Measurements from ENCODE around the gene E2F6.
"Not testable (repeated sequence)": the region's sequence is repeated elsewhere in the genome, so short reads cannot be mapped to it uniquely, and the experiment has no call there.

The E2F6 gene

GRCh38 chr2:11405599-11406266, 60.2 kb downstream of the E2F6 start:
- no peaks in the 10 kb centered on the region for H3K9me3 ChIP-seq (ENCODE audit: control insufficient read depth, low read length)
- no peak overlapping the region for H3K27ac ChIP-seq (ENCODE audit: low read depth, low read length, severe bottlenecking)
- no peak overlapping the region for H3K4me3 ChIP-seq (ENCODE audit: extremely low read depth, insufficient read depth, low read length, poor library complexity, severe bottlenecking)
- WGBS, 2 experiments (ENCODE audit: insufficient coverage in 2 of 2) = 94 to 95% methylated on average over 2 to 4 of the region's 5 CpGs
- H3K4me1 ChIP-seq (ENCODE audit: control insufficient read depth, insufficient read depth, low read length, poor library complexity, severe bottlenecking) = peaks cover 16% of the 10 kb centered on the region
- no peaks in the 10 kb centered on the region for H3K36me3 ChIP-seq (ENCODE audit: control insufficient read depth, insufficient read depth, low read length)

DNA sequence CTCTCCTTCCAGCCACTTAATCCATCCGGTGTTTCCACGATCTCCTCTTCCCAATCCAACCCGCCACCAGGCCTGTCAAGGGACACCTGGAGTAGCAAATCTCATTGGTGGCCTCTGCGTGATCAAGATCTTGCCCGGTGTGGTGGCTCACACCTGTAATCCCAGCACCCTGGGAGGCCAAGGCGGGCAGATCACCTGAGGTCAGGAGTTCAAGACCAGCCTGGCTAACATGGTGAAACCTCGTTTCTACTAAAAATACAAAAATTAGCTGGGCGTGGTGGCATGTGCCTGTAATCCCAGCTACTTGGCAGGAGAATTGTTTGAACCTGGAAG, 60.9 kb downstream of the E2F6 start:
- H3K36me3 ChIP-seq (ENCODE audit: control insufficient read depth, insufficient read depth, low read length); H3K9me3 ChIP-seq (ENCODE audit: control insufficient read depth, low read length); H3K4me3 ChIP-seq (ENCODE audit: extremely low read depth, insufficient read depth, low read length, poor library complexity, severe bottlenecking); H3K27ac ChIP-seq (ENCODE audit: low read depth, low read length, severe bottlenecking): not testable (repeated sequence)
- H3K4me1 ChIP-seq (ENCODE audit: control insufficient read depth, insufficient read depth, low read length, poor library complexity, severe bottlenecking) = peaks cover 13% of the 10 kb centered on the region
- WGBS, 2 experiments (ENCODE audit: insufficient coverage in 2 of 2) = 94% methylated on average over 6 to 7 of the region's 8 CpGs

DNA sequence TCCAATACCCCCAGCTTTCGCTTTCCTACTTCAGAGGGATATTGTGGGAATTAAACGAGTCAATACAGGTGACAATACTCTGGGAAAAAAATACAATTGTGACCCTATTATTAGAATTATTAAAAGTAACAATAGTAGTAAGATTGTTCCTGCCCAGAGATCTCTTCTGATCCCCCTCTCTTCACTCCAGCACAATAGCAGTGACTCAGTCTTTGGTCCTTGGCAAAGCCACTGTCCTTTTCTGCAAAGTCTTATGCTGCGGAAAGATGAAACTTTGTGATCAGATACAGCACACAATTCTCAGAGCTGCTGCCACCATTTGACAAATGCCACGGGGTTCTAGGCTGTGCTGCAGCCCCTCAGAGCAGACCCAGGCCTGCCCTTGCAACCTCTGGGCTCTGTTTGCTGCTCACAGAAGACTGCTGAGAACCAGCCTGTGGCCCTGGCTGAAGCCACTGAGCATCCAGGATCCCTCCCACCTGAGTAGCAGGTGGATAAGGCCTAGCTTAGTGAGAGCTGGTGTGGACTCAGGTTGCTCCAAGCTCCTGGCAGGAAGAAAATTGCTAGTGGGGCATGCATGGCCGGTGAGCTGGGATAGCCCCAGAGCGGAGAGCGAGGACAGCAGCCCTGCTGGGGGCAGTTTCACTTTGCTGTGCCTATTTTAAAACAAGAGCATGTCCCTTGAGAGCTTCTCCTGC, 61.4 kb downstream of the E2F6 start:
- Histone ChIP-seq H3K4me1 (ENCODE audit: control insufficient read depth, insufficient read depth, low read length, poor library complexity, severe bottlenecking) (peaks cover 11% of the 10 kb centered on the region), H3K36me3 (ENCODE audit: control insufficient read depth, insufficient read depth, low read length) (no peaks in the 10 kb centered on the region), H3K27ac (ENCODE audit: low read depth, low read length, severe bottlenecking) (no peak overlapping the region), H3K4me3 (ENCODE audit: extremely low read depth, insufficient read depth, low read length, poor library complexity, severe bottlenecking) (no peak overlapping the region), H3K9me3 (ENCODE audit: control insufficient read depth, low read length) (no peaks in the 10 kb centered on the region)
- 95 to 97% methylated on average over 5 of the region's 7 CpGs for WGBS, 2 experiments (ENCODE audit: insufficient coverage in 2 of 2)

GRCh38 chr2:11402436-11402835, 63.5 kb downstream of the E2F6 start:
- WGBS, 2 experiments (ENCODE audit: insufficient coverage in 2 of 2) = 100% methylated on average over 1 of the region's 9 CpGs
- H3K4me1 ChIP-seq (ENCODE audit: control insufficient read depth, insufficient read depth, low read length, poor library complexity, severe bottlenecking) = peaks cover 11% of the 10 kb centered on the region
- H3K27ac ChIP-seq (ENCODE audit: low read depth, low read length, severe bottlenecking) = no peak overlapping the region
- no peaks in the 10 kb centered on the region for H3K9me3 ChIP-seq (ENCODE audit: control insufficient read depth, low read length)
- H3K4me3 ChIP-seq (ENCODE audit: extremely low read depth, insufficient read depth, low read length, poor library complexity, severe bottlenecking) = no peak overlapping the region
- no peaks in the 10 kb centered on the region for H3K36me3 ChIP-seq (ENCODE audit: control insufficient read depth, insufficient read depth, low read length)

- WGBS, 2 experiments (ENCODE audit: insufficient coverage in 2 of 2) = 90 to 100% methylated on average over 3 to 4 of the region's 7 CpGs
- no peak overlapping the region for H3K27ac ChIP-seq (ENCODE audit: low read depth, low read length, severe bottlenecking)
- H3K36me3 ChIP-seq (ENCODE audit: control insufficient read depth, insufficient read depth, low read length) = no peaks in the 10 kb centered on the region
Observed at GRCh38 chr2:11399438-11399762, 66.6 kb downstream of the E2F6 start.

DNA sequence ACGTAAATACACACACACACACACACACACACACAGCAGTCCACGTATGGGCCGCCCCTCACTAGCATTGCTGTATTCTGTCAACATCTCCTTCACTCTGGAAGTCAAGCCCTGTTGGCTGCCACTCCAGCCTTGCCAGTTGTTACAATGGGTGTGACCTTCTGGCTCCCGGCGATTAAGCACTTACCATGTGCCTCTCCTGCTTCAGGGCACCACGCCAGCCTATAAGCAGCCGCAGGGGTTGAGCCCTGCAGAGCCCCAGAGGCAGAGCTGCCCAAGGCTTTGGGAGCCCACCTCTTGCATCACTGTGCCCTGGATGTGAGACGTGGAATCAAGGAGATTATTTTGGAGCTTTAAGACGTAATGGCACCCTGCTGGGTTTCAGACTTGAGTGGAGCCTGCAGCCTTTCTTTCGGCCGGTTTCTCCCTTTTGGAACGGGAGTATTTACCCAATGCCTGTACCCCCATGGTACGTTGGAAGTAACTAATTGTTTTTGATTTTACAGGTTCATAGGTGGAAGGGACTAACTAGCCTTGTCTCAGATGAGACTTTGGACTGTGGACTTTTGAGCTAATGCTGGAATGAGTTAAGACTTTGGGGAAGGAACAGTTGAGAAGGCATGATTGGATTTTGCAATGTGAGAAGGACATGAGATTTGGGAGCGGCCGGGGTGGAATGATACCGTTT, 67.1 kb downstream of the E2F6 start:
- Histone ChIP-seq H3K4me3 (ENCODE audit: extremely low read depth, insufficient read depth, low read length, poor library complexity, severe bottlenecking) (no peak overlapping the region), H3K4me1 (ENCODE audit: control insufficient read depth, insufficient read depth, low read length, poor library complexity, severe bottlenecking) (peaks cover 18% of the 10 kb centered on the region)
- WGBS, 2 experiments (ENCODE audit: insufficient coverage in 2 of 2) = 89 to 93% methylated on average over 10 to 15 of the region's 16 CpGs

More at GRCh38 chr2:11399438-11399762, 66.6 kb downstream of the E2F6 start:
- Histone ChIP-seq H3K4me3 (ENCODE audit: extremely low read depth, insufficient read depth, low read length, poor library complexity, severe bottlenecking) (no peak overlapping the region), H3K4me1 (ENCODE audit: control insufficient read depth, insufficient read depth, low read length, poor library complexity, severe bottlenecking) (peaks cover 19% of the 10 kb centered on the region), H3K9me3 (ENCODE audit: control insufficient read depth, low read length) (no peaks in the 10 kb centered on the region)

DNA sequence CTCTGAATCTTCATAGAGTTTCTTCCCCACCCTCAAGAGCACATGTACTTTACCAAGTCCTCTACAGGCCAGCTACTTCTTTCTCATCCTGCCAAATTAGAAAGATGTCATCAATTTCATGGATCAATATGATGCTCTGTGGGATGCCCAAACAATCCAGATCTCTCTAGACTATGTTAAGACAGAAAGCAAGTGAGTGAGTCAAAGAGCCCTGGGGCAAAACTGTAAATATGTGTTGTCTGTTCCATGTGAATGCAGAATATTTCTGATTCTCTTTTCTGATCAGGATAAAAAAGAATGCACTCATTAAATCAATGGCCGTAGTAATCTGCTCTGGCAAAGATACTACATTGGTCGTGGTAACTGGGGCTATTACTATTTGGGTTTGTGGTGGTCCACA, 68.4 kb downstream of the E2F6 start:
- H3K4me1 ChIP-seq (ENCODE audit: control insufficient read depth, insufficient read depth, low read length, poor library complexity, severe bottlenecking) = peaks cover 17% of the 10 kb centered on the region
- H3K27ac ChIP-seq (ENCODE audit: low read depth, low read length, severe bottlenecking) = no peak overlapping the region
- no peaks in the 10 kb centered on the region for H3K36me3 ChIP-seq (ENCODE audit: control insufficient read depth, insufficient read depth, low read length)
- 93 to 100% methylated on average over 1 to 2 of the region's 2 CpGs for WGBS, 2 experiments (ENCODE audit: insufficient coverage in 2 of 2)
- no peaks in the 10 kb centered on the region for H3K9me3 ChIP-seq (ENCODE audit: control insufficient read depth, low read length)
- H3K4me3 ChIP-seq (ENCODE audit: extremely low read depth, insufficient read depth, low read length, poor library complexity, severe bottlenecking) = no peak overlapping the region

More for the DNA sequence above, 67.1 kb downstream of the E2F6 start:
- no peaks in the 10 kb centered on the region for H3K9me3 ChIP-seq (ENCODE audit: control insufficient read depth, low read length)
- no peaks in the 10 kb centered on the region for H3K36me3 ChIP-seq (ENCODE audit: control insufficient read depth, insufficient read depth, low read length)
- no peak overlapping the region for H3K27ac ChIP-seq (ENCODE audit: low read depth, low read length, severe bottlenecking)

DNA sequence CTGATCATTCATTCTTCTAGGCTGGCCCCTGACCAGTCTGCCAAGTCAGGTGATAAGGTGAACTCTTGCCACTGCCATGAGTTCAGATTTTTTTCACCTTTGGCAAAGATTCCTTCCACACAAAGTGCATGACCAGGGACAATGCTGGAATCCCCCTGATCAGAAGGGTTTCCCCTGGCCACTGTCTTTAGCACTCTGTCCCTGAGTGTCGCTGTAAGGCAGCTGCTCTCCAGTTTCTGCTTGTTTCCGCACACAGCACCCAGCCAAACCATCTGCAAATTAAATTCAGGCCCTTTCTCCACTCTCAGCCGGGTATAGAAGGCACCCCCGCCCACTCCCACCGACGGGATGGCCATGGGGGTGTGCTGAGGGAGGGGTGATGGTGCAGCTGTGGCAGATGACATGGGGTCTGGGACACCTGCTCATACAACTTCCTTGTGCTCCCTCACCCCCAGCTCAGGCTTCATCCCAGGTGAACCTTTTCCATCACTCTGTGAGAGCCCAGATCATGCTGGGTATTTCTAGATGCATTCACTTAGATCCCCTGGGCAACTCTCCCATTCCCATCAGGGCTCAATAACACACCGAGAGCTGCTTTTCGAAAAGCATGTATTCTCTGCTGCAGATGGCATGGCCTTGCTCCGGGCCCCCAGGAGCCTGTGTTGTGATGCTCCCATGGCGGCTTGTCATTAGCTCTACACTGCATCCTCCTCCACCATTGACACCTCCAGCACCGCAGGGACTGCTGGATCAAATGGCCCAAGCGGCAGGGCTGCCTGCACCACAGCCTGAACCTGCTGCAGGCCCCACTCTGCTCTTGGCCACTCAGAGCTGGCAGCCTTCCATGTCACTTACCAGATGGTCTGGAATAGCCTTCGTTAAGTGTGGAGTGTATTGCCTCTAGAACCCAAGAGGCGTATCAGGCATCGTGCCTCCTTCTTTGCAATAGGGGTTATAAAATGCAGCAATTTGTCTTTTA, 69.2 kb downstream of the E2F6 start:
- Histone ChIP-seq H3K9me3 (ENCODE audit: control insufficient read depth, low read length) (no peaks in the 10 kb centered on the region), H3K4me3 (ENCODE audit: extremely low read depth, insufficient read depth, low read length, poor library complexity, severe bottlenecking) (no peak overlapping the region), H3K4me1 (ENCODE audit: control insufficient read depth, insufficient read depth, low read length, poor library complexity, severe bottlenecking) (peaks cover 22% of the 10 kb centered on the region), H3K27ac (ENCODE audit: low read depth, low read length, severe bottlenecking) (no peak overlapping the region), H3K36me3 (ENCODE audit: control insufficient read depth, insufficient read depth, low read length) (no peaks in the 10 kb centered on the region)
- WGBS, 2 experiments (ENCODE audit: insufficient coverage in 2 of 2) = 92 to 93% methylated on average over 7 of the region's 15 CpGs

- no peaks in the 10 kb centered on the region for H3K36me3 ChIP-seq (ENCODE audit: control insufficient read depth, insufficient read depth, low read length)
- no peaks in the 10 kb centered on the region for H3K9me3 ChIP-seq (ENCODE audit: control insufficient read depth, low read length)
- 95 to 98% methylated on average over 6 to 8 of the region's 8 CpGs for WGBS, 2 experiments (ENCODE audit: insufficient coverage in 2 of 2)
- peaks cover 26% of the 10 kb centered on the region for H3K4me1 ChIP-seq (ENCODE audit: control insufficient read depth, insufficient read depth, low read length, poor library complexity, severe bottlenecking)
- no peak overlapping the region for H3K27ac ChIP-seq (ENCODE audit: low read depth, low read length, severe bottlenecking)
- H3K4me3 ChIP-seq (ENCODE audit: extremely low read depth, insufficient read depth, low read length, poor library complexity, severe bottlenecking) = no peak overlapping the region
Observed at GRCh38 chr2:11396021-11396420, 69.9 kb downstream of the E2F6 start.

GRCh38 chr2:11395389-11395788, 70.6 kb downstream of the E2F6 start:
- WGBS, 2 experiments (ENCODE audit: insufficient coverage in 2 of 2) = 77 to 83% methylated on average over 8 to 10 of the region's 11 CpGs
- Histone ChIP-seq H3K4me3 (ENCODE audit: extremely low read depth, insufficient read depth, low read length, poor library complexity, severe bottlenecking) (no peak overlapping the region), H3K4me1 (ENCODE audit: control insufficient read depth, insufficient read depth, low read length, poor library complexity, severe bottlenecking) (peaks cover 26% of the 10 kb centered on the region), H3K27ac (ENCODE audit: low read depth, low read length, severe bottlenecking) (no peak overlapping the region), H3K36me3 (ENCODE audit: control insufficient read depth, insufficient read depth, low read length) (no peaks in the 10 kb centered on the region), H3K9me3 (ENCODE audit: control insufficient read depth, low read length) (no peaks in the 10 kb centered on the region)

All from mesodermal cell (in vitro differentiated cells).